Adipocyte (in vitro differentiated cells): ENCODE measurements around the gene HOTAIR.

Experiments
- DNase-seq: peaks from one replicate; pipeline ENCODE4 v3.0.0-alpha.2; 2015; ENCODE audit warnings: low read depth
- H3K27me3 ChIP-seq: replicated peaks from 2 replicates; pipeline ENCODE4 v1.7.0; 2013; ENCODE audit warnings: mild to moderate bottlenecking, low read length, moderate library complexity; ENCODE audit not compliant: control insufficient read depth, insufficient read depth
- H3K36me3 ChIP-seq: 2 replicates; pipeline ENCODE4 v1.7.0; 2013; ENCODE audit warnings: low read length, mild to moderate bottlenecking, moderate library complexity; ENCODE audit not compliant: control insufficient read depth, insufficient read depth, severe bottlenecking
- H3K4me1 ChIP-seq: 2 replicates; pipeline ENCODE4 v1.7.0; 2013; ENCODE audit warnings: mild to moderate bottlenecking, low read length, moderate library complexity; ENCODE audit not compliant: control insufficient read depth, insufficient read depth
- H3K4me3 ChIP-seq: 2 replicates; pipeline ENCODE4 v1.7.0; 2013; ENCODE audit warnings: mild to moderate bottlenecking, low read length, moderate library complexity
- H3K9ac ChIP-seq: 2 replicates; pipeline ENCODE4 v1.7.0; 2013; ENCODE audit warnings: mild to moderate bottlenecking, low read length, moderate library complexity
- H3K9me3 ChIP-seq: 2 replicates; pipeline ENCODE4 v1.7.0; 2013; ENCODE audit warnings: mild to moderate bottlenecking, low read length, moderate library complexity; ENCODE audit not compliant: control insufficient read depth

The HOTAIR gene

DNA sequence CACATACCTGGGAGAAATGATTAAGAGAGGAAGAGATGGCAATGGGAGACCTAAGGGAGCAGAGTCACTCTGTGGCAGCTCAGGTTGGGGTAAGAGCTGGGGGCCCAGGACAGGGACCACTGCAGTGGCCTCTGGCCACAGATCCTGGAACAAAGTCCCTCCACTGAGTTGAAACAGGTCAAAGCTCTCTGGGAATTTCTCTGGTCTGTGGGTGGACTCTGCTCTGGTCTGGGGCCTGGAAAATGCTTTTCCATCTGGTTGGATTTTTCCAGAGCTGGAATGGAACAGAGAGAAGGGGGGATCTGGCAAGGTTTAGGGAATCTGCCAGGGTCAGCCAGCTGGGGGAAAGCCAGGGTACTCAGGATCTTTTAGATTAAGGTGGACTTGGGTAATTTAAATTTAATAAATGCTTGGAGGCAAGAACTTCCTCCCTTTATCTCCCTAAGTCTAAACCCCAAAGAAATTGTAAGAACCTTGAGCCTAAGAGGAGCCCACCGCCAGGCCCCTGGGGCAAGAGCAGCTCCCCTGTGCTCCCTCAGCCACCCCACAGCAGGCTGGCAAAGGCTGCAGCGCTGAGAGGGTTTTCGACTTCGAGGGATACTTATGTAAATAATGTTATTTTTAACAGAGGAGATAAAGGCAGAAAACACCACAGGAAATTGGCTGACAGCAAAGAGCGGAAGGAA is 13.9 kb upstream of the HOTAIR start:
- Histone ChIP-seq H3K4me1 (peaks cover 64% of the 10 kb centered on the region), H3K9me3 (no peaks in the 10 kb centered on the region), H3K9ac (peak overlapping the region; percentile 96), H3K36me3 (no peaks in the 10 kb centered on the region), H3K27me3 (no peaks in the 10 kb centered on the region), H3K4me3 (peak overlapping the region; percentile 92)
- no peak for DNase-seq

DNA sequence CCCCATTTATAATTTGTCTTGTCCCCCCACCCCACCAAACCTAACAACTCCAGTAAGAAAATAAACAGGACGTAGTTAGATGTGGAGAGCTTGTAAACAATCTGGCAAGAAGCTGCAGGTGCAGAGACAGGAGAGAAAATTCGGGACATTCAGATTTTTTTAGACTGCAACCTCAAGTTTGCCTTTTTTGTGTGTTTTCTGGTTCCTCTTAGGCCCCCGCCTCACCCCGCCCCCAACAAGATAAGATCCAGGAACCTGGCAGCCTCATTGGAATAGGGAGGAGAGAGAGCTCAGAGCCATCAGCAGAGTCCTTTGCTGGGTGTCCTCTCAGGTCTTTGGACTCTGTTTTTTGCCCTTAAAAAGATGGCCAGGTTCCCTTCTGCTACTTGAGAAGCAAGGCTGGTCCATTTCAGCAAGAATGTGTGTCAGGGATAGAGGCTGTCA is 13.1 kb upstream of the HOTAIR start:
- DNase-seq = no peak
- peak overlapping the region; percentile 96 for H3K9ac ChIP-seq
- H3K4me3 ChIP-seq = peak overlapping the region; percentile 92
- no peaks in the 10 kb centered on the region for H3K36me3 ChIP-seq
- H3K4me1 ChIP-seq = peaks cover 55% of the 10 kb centered on the region
- H3K27me3 ChIP-seq = no peaks in the 10 kb centered on the region
- no peaks in the 10 kb centered on the region for H3K9me3 ChIP-seq

DNA sequence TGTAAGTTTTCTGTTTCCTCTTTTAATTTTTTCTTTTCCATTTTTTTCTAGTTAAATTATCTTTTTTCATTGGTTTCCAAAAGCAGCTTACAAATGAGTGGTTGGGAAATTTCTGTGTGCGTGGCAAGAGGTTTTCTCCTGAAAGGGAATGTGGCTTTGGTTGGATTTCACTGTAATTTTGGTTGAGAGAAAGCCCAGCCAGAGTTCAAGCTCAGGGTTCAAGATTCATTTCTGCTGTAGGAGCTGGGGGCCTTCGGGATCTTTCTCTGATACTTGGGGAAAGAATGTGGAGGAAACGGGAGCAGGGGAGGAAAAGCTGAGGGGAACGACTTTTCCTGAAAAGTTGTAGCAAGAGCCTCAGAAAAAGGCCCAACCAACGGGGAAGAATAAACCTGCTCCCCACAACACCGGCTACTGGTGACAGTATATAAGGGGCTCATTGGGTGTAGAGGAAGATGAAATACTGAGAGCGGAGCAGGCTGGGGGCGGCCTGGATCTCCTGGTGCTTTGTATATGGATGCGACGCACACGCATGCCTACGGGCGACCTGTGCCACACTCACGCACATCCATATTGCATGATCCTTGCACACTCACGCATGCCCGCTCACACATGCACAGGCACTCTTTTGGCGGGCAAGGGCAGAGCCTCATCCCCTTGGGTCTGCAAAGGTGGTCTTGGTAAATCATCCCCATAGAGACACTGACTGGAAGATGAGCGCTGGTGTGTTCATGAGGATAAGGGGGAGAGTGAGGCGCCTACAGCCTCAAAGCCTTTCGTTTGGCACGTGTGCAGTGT is 12.1 kb upstream of the HOTAIR start:
- peak overlapping the region; percentile 92 for H3K4me3 ChIP-seq
- peaks cover 46% of the 10 kb centered on the region for H3K4me1 ChIP-seq
- no peaks in the 10 kb centered on the region for H3K9me3 ChIP-seq
- no peaks in the 10 kb centered on the region for H3K36me3 ChIP-seq
- H3K27me3 ChIP-seq = no peaks in the 10 kb centered on the region
- no peak for DNase-seq
- peak overlapping the region; percentile 96 for H3K9ac ChIP-seq

DNA sequence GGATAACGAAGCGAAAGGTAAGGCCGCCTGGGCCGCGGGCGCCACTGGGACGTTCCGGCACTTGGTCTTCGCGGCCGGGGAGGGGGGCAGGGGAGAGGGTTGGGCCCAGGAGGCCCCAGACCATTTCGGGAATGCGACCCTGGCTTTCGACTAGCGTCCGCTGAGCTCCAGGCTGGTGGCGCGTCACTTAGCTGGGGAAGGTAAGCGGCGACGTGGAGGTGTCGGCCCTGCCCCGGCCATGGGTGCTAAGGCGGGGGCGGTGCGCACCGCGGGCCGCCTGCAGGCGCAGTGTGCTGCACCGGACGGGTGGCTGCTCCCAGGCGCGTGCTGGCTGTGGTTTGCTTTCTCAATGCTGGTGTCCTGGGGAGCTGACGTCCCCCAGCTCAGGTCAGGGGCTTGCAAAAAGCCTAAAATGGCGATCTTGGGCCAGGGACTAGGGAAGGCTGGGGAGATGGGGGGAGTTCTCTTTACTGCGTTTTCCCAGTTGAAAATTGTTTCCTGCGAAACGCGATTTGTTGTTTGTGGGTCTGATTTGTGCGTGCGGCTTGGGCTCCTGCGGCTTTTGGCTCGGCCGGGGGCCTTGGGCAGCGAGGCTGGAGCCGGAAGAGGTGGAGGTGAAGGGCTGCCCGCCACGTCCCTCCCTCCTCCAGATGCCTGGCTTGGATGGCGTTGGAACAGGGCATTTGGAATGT is 11.4 kb upstream of the HOTAIR start:
- H3K27me3 ChIP-seq = no peaks in the 10 kb centered on the region
- H3K9ac ChIP-seq = peak overlapping the region; percentile 96
- H3K4me1 ChIP-seq = peaks cover 38% of the 10 kb centered on the region
- H3K9me3 ChIP-seq = no peaks in the 10 kb centered on the region
- no peaks in the 10 kb centered on the region for H3K36me3 ChIP-seq
- no peak for DNase-seq
- peak overlapping the region; percentile 92 for H3K4me3 ChIP-seq

DNA sequence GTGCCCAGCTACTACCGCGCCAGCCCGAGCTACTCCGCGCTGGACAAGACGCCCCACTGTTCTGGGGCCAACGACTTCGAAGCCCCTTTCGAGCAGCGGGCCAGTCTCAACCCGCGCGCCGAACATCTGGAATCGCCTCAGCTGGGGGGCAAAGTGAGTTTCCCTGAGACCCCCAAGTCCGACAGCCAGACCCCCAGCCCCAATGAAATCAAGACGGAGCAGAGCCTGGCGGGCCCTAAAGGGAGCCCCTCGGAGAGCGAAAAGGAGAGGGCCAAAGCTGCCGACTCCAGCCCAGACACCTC is 10.9 kb upstream of the HOTAIR start:
- peak overlapping the region; percentile 92 for H3K4me3 ChIP-seq
- peaks cover 34% of the 10 kb centered on the region for H3K4me1 ChIP-seq
- peak overlapping the region; percentile 96 for H3K9ac ChIP-seq
- H3K27me3 ChIP-seq = no peaks in the 10 kb centered on the region
- H3K9me3 ChIP-seq = no peaks in the 10 kb centered on the region
- no peaks in the 10 kb centered on the region for H3K36me3 ChIP-seq
- no peak for DNase-seq

DNA sequence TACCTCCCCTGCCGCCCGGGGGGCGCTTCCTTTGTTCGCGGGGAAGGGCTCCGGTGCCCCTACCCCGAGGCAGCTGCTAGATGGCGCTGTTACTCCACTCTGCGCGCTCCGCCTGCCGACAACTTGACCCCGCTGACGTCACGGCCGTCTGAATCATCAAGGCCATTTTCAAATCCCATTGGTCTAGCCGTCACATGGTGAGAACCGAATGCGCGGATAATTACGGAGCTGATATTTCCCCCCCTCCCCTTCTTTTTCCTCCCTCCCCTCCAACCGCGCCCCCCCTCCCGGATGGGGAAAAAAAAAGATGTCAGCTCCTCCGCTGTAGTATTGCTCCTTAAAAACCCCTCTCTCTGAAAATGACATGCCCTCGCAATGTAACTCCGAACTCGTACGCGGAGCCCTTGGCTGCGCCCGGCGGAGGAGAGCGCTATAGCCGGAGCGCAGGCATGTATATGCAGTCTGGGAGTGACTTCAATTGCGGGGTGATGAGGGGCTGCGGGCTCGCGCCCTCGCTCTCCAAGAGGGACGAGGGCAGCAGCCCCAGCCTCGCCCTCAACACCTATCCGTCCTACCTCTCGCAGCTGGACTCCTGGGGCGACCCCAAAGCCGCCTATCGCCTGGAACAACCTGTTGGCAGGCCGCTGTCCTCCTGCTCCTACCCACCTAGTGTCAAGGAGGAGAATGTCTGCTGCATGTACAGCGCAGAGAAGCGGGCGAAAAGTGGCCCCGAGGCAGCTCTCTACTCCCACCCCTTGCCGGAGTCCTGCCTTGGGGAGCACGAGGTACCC is 10.3 kb upstream of the HOTAIR start, which contains the start of gene HOXC10:
Gene HOXC10, plus strand, starts transcription at position 246 of the 791 bp plus-strand sequence. Its CDS starts 114 bp downstream, at position 360.
- no peaks in the 10 kb centered on the region for H3K27me3 ChIP-seq

DNA sequence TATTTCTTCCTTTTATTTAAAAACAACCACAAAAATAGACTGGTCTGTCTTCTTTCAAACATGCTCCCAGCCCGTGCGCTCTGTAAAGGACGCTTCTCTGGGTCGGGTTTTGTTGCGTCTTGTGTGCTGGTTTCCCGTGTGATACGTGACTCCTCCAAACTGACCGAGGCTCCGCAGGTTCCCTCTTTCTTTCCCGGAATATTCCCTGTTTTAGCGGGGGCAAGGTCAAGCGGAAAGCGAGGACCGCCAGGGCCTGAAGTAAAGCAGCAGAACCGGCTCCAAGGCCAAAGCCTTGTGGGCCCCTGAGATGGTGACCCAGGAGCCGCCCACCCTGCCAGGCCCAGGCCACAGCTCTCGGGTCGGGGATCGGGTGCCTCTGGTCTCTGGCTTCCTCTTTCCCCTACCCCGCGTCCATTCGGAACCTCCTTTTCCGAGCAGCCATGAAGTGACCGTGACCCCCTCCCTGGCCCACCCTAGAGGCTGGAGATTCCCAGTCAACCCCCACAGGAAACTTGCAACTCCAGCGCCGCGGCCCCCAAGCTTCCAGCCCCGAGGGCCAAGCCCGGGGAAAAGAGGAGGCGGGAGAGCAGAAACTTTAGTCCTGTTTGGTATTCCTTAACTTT is 9.3 kb upstream of the HOTAIR start:
- H3K27me3 ChIP-seq = no peaks in the 10 kb centered on the region

More for the DNA sequence above, 10.3 kb upstream of the HOTAIR start, which contains the start of gene HOXC10:
- Histone ChIP-seq H3K4me3 (peak within 1 kb of the TSS; percentile 92), H3K4me1 (peaks cover 29% of the 10 kb centered on the region), H3K36me3 (no peaks in the 10 kb centered on the region), H3K9me3 (no peaks in the 10 kb centered on the region), H3K9ac (peak within 1 kb of the TSS; percentile 96)
- DNase-seq = peak; percentile 48

DNA sequence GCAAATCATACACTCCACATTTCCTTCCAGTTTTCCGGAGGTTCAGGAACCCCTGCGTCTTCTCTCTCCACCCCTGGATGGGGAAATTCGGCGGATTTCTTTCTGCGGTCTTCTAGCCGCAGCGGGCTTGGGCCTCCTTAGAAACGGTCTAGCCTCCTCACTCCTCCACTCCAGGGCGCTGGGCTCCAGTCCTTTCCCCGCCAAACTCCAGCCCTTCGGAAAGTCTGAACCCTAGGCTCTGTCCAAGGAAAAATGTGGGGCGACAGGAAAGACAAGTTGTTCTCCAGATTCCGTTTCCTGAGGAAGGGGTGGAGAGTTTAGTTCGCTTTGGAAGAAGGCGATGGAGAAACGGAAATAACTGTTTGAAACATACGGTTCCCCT is 8.8 kb upstream of the HOTAIR start:
- Histone ChIP-seq H3K27me3 (no peaks in the 10 kb centered on the region), H3K9me3 (no peaks in the 10 kb centered on the region), H3K36me3 (no peaks in the 10 kb centered on the region), H3K9ac (peak overlapping the region; percentile 74), H3K4me1 (peaks cover 17% of the 10 kb centered on the region), H3K4me3 (peak overlapping the region; percentile 21)
- no peak for DNase-seq

More for the DNA sequence above, 9.3 kb upstream of the HOTAIR start:
- DNase-seq = no peak
- peak overlapping the region; percentile 21 for H3K4me3 ChIP-seq
- no peaks in the 10 kb centered on the region for H3K9me3 ChIP-seq
- no peaks in the 10 kb centered on the region for H3K36me3 ChIP-seq
- H3K9ac ChIP-seq = peak overlapping the region; percentile 74
- peaks cover 22% of the 10 kb centered on the region for H3K4me1 ChIP-seq

DNA sequence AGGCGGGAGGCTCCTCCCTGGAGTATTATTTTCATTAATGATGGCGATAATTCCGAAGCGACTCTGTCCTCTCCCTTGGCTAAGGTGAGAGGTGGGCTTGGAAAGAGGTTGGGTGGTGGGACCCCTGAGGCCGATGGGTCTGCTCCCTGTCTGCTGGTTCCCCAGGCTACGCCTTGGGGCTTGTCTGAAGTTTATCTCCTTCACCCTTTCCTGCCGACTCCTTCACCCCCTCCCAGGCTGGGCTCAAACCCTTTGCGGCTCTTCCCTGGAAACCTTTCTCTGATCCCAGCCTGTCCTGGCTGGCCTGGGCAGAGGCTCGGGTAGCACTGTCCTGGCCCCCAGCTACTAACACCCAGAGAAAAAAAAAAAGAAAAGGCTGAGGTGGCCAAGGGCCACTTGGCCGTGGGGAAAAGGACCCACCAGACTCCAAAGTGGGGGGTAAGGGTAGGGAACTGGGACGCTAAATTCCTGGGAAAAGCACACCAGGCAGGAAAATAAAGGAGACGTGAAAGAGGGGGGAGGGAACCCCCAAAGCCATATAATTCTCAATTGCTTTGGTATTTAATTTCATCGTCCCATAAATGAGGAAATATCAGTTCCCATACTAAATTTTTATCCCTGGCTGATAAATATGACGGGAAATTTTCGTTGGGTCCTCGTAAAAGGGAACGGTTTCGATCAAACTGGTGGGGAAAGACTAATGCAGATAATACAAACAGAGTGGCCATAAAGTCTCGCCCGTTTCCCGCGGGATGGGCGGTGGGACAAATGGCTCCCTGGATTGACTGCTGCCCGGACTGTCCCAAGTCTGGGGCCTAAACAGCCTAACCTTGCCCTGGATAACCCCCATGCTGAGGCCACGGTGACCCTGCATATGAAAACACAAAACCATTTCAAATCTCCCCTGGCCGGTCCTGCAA is 8.2 kb upstream of the HOTAIR start:
- Histone ChIP-seq H3K4me1 (peaks cover 11% of the 10 kb centered on the region), H3K27me3 (no peaks in the 10 kb centered on the region), H3K36me3 (no peaks in the 10 kb centered on the region), H3K4me3 (peak overlapping the region; percentile 52), H3K9ac (peak overlapping the region; percentile 74), H3K9me3 (no peaks in the 10 kb centered on the region)
- DNase-seq = no peak
